ENCODE measurements around the gene LCE4A.
"Not testable (repeated sequence)": the region's sequence is repeated elsewhere in the genome, so short reads cannot be mapped to it uniquely, and the experiment has no call there.

LCE4A gene, protein sequence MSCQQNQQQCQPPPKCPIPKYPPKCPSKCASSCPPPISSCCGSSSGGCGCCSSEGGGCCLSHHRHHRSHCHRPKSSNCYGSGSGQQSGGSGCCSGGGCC

DNA sequence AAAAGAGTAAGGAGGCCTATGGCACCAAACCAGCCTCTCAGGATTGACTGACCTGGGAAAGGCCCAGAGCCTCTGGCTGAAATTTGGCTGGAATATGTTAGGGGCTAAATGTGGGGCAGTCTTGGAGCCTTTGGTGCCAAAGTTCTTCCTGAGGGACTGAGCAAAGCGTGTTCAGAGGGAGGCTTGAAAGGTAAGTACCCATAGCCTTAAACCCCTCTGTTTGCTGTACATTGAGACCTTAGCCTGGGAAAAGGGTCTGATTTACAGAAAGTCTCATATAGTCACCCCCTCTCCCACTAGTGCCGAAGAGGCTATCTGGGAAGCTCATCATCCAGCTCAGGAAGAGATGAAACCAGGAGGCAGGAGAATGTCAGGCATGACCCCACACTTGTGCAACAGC, at the start of gene LCE4A:
Gene LCE4A (plus strand): TSS at position 301 of the 400 bp plus-strand sequence. CDS start 916 bp downstream, outside the sequence.
- DNase-seq, result no peak

DNA sequence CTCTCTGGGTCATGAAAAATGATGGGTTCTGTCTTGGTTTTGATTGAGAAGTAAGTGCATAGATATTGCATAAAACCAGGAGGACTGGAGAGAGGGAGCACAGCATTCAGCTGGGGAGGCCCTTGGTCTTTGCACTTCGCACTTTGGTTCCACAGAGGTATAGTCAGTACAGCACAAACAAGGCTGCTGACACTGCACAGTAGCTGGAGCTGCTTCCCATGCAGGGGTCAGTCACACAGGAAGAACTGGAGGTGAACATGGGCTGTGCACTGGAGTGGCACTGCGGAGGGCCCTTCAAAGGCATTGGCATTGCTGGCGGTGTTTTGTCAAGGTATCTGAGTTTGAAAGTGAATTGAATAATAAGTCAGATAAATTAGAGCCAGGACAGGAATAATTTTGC, 49.3 kb upstream of the LCE4A start:
- DNase-seq, result no peak

DNA sequence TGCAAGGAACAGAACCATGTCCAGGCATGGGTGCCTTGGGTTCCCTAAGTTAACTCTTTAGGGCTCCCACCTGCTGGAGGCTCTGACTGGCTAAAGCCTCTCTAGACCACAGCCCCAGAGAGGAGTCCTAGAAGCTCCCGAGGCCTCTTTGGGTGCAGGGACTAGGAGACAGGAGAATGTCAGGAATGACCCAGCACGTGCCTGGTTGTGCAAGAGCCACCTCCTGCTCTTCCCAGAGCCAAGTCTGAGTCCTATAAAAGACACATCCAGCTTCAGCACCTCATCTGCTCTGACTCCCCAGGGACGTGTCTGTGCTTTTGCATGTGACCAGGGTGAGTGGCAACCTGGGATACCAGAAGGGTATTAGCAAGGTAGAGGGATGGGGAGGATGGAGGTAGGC, 44.9 kb upstream of the LCE4A start, which contains the start of gene LCE2D:
Gene LCE2D (plus strand): TSS at position 283 of the 400 bp plus-strand sequence. CDS start 726 bp downstream, outside the sequence.
- DNase-seq, result no peak

DNA sequence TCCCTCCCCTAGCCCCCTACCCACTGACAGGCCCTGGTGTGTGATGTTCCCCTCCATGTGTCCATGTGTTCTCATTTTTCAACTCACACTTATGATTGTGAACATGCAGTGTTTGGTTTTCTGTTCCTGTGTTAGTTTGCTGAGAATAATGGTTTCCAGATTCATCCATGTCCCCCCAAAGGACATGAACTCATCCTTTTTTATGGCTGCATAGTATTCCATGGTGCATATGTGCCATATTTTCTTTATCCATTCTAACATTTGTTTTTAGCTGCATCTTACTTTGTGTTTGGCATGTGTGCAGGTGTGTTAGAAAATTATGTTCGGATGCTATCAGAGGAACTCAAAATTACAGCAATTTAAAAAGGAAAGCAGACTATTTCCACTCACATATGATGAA, 41.8 kb upstream of the LCE4A start:
- DNase-seq, result not testable (repeated sequence)

DNA sequence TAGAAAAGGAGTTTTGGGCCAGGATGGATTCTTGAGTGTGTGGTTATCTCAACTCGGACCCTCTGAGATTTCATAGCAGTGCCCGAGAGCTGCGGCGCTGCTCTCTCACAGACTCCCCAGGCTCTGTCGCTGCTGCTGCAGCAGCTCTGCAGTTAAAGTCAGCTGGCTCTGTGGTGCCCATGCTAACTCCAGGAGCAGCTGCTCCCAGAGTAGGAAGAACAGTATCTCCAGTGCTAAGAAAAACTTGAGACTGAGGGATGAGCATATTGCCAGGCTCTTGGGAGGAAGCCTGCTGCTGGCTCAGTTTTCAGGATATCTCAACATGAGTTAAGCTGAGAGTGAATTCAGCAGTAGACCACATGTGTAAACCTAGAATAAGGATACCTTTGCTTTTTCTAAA, 40.3 kb upstream of the LCE4A start:
- DNase-seq, result no peak

DNA sequence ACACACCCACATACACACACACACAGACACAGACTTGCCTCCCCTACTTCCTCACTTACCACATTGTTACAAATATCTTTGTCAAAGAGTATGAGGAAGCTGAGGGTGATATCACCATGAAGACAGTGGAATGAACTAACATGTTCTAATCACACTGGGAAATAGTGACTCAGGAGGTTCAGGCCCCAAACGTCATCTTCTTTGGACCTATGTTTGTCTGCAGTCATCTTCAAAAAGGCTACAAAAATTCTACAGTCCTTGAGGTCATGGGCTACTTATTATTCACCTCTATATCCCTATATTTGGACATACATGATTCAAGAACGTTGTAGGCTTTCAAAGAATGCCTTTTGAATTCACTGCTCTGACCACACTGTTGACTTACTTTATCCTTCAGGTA, 34.9 kb upstream of the LCE4A start:
- no peak for DNase-seq

DNA sequence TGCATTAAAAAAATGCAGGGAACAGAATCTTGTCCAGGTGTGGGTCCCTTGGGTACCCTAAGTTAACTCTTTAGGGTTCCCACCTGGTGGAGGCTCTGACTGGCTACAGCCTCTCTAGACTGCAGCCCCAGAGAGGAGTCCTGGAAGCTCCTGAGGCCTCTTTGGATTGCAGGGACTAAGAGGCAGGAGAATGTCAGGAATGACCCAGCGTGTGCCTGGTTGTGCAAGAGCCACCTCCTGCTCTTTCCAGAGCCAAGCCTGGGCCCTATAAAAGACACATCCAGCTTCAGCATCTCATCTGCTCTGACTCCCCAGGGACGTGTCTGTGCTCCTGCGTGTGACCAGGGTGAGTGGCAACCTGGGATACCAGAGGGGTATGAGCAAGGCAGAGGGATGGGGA, 33.0 kb upstream of the LCE4A start, which contains the start of gene LCE2C:
Gene LCE2C (plus strand): TSS at position 297 of the 400 bp plus-strand sequence. CDS start 737 bp downstream, outside the sequence.
- not testable (repeated sequence) for DNase-seq

DNA sequence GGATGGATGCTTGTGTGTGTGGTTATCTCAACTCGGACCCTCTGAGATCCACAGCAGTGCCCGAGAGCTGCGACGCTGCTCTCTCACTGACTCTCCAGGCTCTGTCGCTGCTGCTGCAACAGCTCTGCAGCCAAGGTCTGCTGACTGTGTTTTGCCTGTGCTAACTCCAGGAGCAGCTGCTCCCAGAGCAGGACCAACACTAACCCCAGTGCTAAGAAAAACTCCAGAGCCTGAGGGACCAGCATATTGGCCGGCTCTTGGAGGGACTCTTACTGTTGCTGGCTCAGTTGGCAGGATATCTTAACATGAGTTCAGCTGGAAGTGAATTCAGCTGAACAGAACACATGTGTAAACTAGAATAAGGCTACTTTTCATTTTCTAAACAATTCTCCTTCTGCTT, 28.5 kb upstream of the LCE4A start:
- DNase-seq, result no peak

DNA sequence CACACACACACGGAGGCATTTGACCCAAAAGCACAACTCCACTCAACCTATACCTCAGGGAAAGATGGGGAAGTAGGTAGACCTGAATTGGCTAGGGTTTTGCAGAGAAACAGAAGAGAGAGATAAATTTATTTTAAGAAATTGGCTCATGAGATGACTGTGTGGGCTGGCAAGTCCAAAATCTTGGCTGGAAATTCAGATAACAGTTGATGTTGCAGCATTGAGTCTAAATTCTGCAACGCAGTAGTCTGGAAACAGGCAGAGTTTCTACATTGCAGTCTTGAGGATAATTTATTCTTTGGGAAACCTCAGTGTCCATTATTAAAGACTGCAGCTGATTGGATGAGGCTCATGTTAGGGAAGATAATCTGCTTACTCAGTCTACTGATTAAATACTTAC, 26.3 kb upstream of the LCE4A start:
- DNase-seq, result no peak

DNA sequence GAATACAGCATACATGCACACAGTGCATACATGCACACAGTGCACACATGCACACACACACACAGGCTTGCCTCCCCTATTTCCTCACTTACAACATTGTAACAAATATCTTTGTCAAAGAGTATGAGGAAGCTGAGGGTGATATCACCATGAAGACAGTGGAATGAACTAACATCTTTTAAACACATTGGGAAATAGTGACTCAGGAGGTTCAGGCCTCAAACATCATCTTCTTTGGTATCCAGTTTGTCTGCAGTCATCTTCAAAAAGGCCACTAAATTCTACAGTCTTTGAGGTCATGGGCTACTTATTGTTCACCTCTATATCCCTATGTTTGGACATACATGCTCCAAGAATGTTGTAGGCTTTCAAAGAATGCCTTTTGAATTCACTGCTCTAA, 24.1 kb upstream of the LCE4A start:
- no peak for DNase-seq

DNA sequence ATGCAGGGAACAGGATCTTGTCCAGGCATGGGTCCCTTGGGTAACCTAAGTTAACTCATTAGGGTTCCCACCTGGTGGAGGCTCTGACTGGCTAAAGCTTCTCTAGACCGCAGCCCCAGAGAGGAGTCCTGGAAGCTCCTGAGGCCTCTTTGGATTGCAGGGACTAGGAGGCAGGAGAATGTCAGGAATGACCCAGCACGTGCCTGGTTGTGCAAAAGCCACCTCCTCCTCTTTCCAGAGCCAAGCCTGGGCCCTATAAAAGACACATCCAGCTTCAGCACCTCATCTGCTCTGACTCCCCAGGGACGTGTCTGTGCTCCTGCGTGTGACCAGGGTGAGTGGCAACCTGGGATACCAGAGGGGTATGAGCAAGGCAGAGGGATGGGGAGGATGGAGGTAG, 22.1 kb upstream of the LCE4A start, which contains the start of gene LCE2B:
Gene LCE2B (plus strand): TSS at position 301 of the 400 bp plus-strand sequence. CDS start 721 bp downstream, outside the sequence.
- not testable (repeated sequence) for DNase-seq

DNA sequence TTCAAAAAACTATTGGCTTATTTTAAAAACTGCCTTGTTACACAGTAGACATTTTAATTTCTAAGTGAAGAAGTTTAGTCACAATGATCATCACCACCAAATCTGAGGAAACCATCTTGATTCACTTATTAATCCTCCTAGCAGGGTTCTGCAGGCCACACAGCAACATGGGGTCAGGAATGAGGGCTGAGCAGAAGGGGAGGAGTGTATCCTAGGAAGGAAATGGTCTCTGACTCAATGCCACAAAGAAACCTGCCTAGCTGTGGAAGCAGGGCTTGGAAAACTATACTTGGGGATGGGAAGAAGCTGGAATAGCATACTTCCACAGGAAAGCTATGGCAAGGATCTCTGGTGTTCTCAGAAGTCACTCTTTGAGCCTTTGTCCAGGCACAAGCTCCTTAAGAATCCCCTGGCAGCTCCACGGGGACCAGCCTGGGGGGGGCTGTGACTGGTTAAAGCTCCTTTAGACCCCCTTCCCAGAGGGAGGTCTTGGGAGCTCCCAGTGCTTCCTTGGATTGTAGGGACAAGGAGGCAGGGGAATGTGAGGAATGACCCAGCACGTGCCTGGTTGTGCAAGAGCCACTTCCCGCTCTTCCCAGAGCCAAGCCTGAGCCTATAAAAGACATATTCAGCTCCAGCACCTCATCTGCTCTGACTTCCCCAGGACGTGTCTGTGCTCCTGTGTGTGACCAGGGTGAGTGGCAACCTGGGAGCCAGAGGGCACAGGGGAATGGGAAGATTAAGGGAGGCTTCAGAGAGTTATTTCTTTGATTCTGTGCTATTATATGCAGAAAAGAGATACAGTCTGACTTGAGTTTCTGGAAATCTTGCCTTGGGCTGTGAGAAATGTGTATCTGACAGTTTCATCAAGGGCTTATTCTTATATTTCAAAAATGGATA, 10.0 kb upstream of the LCE4A start, which contains the start of gene LCE2A:
Gene LCE2A (plus strand): TSS at position 645 of the 900 bp plus-strand sequence. CDS start 557 bp downstream, outside the sequence.
- no peak for DNase-seq

DNA sequence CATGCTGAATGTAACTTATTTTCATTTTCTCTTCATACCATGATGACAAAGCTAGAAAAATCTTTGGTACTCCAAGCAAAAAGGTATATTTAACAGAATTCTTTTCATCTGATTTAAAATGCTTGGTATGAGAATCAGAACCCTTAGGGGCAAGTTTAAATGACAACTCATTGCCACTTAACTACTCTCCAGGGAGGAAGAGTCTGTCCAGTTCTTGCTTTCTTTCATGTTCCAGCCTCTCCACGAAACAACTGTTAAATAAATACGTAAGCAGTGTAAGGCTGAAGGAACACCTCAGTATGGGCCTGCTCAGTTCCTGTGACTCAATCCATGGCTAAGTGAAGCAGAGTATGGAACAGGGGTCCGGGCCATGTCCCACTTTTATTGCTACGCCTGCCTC, 8.2 kb upstream of the LCE4A start:
- no peak for DNase-seq

DNA sequence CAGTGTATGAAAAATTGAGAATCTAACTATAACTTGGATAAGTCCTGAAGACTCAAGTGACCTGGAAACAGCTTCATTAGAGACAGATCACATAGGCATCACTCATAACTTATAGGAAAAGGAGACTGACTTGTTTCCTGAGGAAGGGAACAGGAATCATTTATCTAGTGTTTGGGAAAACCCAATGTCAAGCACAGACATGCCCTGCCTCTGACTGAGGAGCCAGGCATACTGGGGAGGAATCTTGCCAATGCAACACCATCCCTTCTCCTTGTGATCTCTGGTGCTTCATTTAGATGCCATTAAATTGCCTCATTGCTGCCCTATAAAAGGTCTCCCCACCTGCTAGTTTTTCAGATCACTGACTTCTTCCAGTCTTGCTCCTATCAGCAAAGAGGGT, 10.3 kb downstream of the LCE4A start:
- DNase-seq, result no peak

DNA sequence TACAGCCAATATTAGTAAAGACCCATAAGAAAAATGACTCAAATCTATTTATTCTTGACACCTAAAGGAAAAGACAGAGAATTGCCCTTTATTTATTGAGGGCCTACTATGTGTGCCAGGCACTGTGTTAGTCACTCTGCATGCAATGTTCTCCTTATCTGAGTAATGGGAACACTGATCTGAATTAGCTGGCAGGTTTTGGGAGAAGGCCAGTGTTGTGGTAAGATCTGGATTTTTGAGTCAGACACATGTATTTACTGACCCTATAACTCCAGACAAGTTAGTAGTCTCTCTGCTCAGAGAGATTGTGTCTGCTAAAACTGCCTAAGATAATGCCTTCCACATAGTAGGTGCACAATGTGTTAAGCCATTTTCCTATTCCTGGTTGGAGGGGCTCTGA, 17.3 kb downstream of the LCE4A start:
- DNase-seq, result no peak

DNA sequence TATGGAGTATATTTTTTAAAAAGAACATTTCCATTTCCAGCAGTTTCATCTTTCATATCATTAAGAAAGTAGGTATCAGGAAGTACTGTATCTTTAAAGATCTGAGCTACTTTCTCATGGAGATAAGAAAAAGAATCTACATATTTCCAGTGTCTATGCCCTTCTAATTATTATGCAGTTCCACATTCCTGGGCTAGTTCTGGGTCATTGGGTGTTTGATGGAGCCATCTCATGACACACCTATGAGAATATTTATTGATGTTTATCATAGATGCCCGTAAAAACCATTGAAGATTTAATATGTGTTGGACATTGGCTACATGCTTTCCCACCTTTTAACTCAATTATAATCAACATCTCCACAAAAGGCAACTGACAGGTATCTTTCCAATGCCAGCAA, 21.0 kb downstream of the LCE4A start:
- no peak for DNase-seq

DNA sequence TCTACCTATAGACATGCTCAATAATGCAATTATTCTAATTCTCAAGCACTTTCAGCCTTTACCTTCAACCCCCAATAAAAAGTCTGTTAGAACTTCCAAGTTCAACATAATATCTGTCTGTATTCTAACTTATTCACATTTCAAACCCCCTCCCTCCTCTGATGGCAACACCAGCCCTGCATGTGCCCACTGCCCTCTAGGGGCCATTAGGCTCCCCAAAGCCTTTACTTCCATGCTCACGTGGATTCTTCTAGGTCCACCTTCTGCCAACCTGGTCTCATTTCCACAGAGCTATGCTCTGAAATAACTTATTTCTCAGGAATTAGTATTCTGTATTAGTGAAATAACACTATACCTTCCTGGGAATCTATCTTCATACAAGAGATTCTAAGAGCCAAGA, 27.7 kb downstream of the LCE4A start:
- DNase-seq, result no peak

DNA sequence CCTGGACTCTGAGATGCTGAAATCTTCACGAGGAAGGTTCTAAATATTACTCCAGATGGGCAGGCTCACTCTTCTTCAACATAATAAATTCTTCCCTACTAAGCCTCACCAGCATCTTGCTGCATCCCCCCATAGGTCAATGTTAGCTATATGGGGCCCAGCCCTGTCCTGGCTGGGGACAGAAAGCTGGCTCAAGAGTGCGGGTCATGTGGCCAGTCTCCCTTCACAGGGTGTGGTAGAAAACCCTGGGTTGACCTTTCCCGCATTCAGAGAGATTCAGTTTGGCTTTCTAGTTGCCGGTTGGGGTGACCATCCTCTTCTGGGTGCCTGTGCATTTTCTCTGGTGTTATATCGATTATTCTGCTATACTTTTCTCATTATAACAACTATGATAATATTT, 30.0 kb downstream of the LCE4A start:
- DNase-seq, result no peak

DNA sequence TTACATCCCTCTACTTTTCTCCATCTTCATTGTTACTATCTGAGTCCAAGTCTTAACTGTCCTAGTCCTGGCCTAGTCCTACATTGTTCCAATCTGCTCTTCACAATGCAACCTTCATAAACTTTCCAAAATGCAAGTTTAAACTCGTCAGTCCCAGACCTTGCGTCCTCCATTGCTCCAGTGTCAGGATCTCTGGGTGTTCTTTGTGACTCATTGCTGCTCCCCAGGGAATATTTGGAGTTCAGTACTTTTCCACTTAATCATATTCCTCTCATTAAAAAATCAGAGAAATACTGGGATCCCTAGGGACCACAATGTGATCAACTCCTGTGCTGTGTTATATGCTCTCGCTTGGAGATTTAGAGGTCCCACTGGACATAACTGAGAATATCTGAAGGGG, 31.9 kb downstream of the LCE4A start:
- no peak for DNase-seq

DNA sequence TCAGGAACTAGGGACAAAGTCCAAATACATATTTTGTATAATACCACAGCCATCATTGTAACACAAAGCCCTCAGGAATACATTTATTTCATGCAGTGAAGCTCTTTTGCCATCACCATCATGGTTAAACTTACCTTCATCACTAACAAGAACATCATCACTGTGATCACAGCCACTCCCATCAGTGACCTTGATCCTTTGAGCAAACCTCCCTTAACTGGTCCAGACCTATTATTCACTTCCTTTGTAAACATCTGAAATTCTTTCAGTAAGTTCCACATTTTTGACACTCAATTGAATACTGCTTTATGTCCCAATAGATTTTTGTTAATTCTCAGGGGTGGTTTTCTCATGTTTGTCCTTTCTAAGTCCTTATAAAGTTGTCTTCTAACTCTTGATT, 33.7 kb downstream of the LCE4A start:
- no peak for DNase-seq

DNA sequence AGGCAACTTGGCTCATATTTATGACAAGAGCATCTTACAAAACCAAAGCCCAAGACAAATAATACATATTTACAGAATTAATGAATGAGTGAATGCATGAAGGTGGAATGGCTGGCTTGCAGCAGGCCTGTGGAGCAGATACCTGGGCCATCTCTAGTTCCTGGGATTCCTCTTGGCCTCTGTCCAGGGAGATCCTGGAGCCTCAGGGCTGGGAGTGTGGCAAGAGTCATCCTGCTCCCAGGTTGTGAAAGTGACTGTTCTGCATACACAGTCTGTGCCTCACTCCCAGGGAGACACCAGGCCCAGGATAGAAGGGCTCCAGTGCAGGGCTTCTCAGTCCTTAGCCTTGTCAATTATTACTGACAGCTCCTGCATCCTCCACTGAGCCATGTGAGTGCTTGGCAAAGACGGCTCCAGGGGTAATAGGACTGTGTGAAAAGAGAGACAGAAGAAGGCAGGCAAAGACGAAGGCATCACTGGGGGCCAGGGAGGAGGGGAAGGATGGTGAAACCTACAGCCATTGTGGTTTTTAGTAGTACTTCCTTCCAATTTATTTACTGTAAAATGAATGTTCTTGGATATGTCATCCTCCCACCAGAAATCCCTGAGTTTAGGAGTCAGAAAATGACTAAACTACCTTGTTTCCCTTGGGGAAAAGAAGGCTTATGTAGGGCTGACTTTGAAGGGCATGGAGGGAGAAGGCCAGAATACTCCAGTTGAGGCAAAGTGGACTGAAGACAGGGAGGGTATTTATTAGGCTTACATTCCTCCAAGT, 35.6 kb downstream of the LCE4A start:
- no peak for DNase-seq

DNA sequence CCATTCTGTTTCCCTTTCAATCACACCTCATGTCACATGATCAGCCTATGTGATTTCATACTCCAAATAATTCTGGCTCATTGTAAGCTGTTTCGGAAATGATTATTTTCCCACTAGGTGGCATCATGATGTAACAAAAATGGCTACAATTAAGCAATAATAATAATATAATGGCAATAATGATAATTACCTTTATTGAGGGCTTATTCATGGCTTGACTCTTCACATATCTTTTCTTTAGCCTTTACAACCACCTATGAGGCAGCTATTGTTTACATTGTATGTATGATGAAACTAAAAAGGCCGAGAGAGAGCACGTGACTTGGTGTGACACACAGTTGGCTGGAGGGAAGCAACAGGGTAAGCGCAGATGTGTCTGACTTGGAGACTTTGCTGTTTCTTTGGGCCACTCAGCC, 37.3 kb downstream of the LCE4A start:
- no peak for DNase-seq

DNA sequence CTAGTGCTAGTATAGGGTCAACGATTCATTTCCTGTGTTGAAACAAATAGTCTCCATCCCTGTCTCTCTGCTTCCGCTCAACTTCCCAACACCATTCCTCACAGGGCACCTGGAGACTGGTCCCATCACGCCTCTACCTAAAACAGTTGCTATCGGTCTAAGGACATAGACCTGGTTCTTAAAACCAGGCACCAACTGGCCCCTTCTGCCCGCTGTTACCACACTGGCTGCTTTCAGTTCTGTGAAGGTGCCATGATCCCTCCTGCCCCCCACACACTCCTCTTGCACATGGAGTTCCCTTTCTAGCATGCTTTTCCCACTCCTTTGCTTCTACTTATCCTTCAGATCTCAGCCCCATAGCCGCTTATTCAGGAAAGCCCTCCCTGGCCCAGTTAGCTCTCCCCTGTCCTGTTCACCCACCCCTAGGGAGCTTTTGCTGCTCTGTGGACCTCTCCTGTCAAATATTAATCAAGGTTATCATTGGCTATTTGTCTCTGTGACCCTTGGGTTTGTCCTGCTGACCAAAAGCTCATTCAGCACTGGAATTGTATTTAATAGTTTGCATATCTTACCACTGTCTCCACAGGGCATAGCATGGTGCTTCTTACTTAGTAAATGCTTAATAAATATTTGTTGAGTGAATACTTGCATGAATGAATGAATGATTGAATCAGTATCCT, 37.9 kb downstream of the LCE4A start:
- DNase-seq, result no peak
